Hepatic stellate cell (primary cell): Measurements from ENCODE around the gene TGFB1I1.

ENCODE experiments used
- DNase-seq: peaks from one replicate; pipeline ENCODE4 v3.0.0; 2011; ENCODE audit warnings: low spot score

TGFB1I1 gene

DNA sequence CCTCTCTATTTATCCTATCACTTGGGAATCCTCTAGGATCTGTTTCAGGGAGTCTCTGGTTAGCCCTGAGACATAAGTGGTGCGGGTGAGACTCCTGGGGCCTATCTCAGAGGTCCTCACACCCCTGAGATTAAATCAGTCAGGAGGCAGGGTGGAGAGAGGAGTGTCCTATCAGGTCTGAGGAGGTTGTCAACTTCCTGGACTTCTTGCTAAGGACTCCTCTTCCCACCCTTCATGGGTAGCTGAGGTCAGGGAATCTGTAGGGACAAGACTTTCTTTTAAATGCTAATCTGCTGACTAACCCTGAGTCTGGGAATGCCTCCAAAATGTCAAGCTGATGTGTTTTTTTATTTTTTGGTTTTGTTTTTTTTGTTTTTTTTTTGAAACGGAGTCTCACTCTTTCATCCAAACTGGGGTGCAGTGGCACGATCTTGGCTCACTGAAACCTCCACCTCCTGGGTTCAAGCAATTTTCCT, 19.3 kb upstream of the TGFB1I1 start:
- peak; percentile 87 for DNase-seq

DNA sequence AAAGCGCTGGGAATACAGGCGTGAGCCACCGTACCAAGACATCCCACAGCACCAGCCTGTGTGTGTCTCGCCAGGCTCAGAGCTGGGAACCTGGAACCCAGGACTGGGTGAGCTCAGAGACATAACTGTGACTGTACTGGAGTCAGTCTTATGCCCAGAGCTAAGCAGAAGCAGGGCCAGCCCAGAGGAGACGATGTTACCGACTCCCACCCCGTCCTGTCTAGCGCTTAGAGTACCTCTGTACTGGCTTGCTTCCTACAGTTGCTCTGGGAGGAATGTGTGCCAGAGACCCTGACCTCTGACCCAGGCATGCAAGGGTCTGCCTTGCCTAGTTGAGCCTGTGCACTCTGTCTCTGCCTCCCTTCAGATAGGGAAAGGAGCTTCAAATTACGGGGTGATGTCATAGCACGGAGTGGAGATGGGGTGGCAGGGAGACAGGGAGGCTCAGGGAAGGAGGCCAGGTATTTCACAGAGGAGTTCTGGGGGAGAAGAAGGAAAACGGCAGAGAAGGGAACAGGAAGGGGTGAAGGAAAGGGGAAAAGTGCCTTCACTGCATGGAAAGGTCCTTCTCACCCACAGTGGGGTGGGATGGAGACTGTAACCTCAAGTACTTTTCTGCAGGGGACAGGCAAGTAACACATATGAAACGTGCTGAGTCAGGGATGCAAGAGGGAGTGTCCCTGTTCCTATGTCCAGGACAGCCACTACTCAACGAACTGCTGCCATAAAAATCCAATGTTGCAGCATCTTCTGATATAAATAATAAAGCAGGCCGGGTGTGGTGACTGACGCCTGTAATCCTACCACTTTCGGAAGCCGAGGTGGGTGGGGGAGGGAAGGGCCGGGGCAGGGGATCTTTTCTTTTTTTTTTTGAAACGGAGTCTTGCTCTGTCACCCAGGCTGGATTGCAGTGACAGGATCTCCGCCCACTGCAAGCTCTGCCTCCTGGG, 18.4 kb upstream of the TGFB1I1 start:
- DNase-seq: no peak

DNA sequence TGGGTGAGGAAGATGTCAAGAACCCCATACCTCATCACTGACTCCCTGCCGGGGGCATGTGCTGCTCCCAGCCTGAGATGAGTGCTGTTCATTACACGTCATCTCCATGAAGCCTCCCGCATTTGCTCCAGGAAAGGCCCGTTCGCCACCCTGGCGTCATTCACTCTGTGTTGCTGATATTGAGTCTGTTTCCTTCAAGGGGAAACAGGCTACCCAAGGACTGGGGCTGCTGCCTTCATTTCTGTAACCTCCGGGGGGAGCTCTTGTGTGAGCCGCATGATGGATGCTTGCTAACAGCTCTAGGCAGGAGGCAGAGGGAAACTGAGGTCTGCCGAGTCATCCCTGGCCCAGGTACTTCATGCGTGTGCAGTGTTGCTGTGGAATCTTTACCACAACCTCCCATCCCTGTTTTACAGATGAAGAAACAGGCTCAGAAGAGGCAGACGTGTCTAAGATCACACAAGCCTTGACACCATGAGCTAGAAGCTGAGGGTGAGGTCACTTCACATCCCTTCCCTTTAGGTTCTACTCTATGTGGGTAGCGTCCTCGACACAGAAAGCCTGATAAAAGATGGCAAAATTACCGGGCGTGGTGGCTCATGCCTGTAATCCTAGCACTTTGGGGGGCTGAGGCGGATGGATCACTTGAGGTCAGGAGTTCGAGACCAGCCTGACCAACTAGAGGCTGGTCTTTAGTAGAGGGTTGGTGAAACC, 16.2 kb upstream of the TGFB1I1 start:
- no peak for DNase-seq

DNA sequence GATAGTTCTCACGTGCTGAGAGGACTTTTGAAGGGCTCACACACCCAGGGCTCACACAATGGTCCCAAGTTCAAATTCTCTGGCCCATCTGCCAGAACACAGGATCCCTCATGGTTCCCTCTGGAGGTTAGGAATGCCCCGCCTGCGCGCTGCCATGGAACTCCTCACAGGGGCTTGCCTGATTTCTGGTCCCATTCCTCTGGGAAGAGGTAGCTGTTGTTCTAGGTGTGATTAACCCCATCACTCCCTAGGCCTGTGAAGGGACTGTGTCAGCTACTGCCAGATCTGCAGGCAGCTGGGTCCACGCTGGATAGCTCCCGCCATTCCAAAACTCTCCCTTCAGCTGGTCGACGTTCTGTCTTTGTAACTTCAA, 15.0 kb upstream of the TGFB1I1 start:
- no peak for DNase-seq

DNA sequence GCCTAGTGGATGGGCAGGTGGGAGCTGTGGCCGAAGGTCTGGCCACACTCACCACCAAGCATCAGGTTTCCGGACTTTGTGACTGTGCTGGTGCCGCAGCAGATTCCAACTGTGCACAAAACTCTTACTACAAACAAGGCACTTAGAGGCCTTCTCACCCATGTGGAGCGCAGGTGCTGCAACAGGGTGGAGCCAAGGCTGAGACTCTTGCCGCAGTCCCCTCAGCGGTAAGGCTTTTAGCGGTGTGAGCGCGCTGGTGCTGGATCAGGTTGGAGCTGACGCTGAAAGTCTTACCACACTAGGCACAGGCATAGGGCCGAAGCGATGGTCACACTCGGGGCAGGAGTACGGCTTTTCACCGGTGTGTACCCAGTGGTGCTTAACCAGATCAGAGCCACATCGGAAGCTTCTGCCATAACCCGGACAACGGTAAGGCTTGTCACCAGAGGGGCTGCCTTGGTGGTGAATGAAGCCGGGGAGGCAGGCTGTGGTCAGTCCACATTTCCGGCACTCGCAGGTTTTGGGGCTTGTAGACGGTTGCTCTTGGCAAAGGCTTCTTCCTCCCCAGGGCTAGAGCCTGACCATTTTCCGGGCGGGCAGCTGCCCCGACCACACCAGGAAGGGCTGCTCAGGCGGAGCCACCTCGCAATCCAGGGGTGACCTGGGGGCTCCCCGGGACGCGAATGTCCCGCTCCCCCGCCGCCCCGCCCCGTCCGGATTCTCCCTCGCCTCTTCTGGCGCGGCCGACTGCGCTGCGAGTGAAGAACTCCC, 13.7 kb upstream of the TGFB1I1 start:
- DNase-seq: peak; percentile 69

DNA sequence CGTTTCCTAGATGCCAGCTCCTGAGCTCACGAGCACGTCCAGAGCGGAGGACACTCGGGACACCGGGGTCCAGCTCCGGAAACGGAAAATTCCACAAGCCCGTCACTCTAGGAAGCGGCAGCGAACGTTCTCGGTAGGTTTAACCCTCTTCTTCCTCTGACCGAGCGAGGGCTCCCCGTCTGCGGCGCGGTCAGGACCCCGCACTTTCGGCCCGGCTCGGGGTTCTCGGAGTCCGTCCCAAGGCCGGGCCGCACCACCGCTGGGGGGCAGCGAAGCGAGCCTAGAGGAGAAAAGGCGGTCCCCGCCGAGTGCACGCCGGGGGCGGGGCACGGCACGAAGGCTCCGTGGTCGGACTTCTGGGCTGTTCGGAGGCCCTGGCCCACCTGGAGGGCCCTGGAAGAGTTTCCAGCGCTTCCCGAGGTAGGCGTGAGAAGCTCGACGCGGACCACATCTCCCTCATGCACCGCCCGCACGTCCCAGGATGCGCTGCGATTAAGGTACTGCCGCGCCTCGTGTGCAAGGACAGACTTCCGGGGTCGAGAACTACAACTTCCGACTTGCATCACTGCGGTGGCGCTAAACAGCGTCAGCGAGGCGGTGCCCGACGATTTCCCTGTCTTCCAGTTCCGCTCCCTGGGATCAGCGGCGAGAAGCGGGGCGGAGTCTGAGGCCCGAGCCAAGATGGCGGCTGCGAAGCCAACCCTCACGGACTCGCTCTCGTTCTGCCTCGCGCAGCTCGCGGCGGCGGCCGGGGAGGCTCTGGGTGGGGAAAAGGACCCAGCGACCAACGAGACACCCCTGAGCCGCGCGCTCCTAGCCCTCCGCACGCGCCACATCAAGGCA, 12.9 kb upstream of the TGFB1I1 start, which contains the start of gene ARMC5:
ARMC5 (plus strand) TSS at position 658 of the 843 bp plus-strand sequence; CDS start at position 682, 24 bp downstream.
- peak; percentile 93 for DNase-seq

DNA sequence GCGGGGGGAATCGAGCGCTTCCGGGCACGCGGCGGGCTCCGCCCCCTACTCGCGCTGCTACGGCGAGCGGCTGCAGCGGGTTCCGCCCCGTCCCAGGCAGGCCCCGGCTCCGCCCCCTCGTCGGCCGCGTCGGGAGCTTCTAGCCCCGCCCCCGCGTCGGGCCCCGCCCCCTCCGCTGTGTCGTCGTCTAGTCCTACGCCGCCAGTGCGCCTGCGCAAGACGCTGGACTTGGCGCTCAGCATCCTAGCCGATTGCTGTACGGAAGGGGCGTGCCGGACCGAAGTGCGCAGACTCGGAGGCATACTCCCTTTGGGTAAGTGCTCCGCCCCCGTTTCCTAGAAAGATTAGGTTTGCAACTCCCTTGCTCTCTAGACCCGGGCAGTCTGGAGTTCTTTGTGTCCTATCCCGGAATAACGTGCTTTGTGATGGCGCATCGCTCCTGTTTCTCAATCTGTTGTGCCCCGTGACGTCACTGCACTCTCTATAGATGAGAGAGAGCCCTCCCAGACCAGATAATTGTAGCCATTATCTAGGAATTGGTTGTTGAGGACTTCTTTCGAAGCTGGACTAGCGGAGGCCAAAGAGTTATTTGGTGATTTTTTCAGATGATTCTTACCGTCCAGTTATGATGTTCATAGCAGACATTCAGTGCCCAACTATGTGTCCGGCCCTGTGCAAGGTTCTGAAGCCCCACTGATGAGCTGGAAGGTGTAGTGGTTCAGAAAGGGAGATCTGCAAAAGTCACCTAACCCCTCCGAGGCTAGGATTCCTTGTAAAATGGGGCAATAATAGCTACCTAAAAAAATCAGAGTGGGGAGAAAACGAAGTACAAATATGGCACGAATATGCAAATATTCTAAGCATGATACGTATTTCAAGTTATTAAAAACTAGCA, 12.0 kb upstream of the TGFB1I1 start:
- peak; percentile 97 for DNase-seq

DNA sequence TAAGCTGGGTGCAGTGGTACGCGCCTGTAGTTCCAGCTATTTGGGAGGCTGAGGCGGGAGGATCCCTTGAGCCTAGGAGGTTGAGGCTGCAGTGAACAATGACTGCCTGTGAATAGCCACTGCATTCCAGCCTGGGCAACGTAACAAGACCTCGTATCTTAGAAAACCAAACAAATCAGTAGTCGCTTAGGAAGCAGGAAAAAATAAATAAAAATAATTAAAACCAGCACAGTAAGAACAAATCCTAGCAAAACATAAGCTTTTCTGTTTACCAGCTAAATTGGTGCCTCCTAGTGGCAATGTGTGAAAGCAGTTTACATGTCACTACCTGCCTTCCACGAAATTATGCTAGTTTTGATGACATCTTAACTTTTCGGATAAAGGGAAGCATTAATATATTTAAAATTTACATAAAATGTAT, 11.4 kb upstream of the TGFB1I1 start:
- DNase-seq: no peak

DNA sequence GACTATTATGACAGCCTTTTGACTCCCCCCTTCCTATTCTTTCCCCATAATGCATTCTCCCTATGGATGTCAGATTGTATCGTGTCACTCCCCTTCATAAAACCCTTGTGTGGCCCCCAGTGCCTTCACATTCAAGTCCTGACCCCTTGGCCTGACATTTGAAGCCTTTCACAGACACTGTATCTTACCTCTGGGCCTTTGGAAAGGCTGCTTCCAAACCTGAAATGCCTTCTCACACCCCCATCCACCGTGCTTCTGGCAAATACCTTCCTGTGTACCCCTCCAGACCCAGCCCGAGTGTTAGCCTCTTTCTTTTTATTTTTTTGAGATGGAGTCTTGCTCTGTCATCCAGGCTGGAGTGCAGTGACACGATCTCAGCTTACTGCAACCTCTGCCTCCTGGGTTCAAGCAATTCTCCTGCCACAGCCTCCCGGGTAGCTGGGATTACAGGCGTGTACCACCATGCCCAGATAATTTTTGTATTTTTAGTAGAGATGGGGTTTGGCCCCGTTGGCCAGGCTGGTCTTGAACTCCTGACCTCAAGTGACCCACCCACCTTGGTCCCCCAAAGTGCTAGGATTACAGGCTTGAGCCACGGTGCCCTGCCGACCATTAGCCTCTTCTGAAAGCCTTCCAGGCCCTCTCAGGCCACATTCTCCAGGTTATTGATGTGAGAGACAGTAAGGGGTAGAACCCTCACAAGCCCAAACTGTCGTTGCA, 10.6 kb upstream of the TGFB1I1 start:
- no peak for DNase-seq

DNA sequence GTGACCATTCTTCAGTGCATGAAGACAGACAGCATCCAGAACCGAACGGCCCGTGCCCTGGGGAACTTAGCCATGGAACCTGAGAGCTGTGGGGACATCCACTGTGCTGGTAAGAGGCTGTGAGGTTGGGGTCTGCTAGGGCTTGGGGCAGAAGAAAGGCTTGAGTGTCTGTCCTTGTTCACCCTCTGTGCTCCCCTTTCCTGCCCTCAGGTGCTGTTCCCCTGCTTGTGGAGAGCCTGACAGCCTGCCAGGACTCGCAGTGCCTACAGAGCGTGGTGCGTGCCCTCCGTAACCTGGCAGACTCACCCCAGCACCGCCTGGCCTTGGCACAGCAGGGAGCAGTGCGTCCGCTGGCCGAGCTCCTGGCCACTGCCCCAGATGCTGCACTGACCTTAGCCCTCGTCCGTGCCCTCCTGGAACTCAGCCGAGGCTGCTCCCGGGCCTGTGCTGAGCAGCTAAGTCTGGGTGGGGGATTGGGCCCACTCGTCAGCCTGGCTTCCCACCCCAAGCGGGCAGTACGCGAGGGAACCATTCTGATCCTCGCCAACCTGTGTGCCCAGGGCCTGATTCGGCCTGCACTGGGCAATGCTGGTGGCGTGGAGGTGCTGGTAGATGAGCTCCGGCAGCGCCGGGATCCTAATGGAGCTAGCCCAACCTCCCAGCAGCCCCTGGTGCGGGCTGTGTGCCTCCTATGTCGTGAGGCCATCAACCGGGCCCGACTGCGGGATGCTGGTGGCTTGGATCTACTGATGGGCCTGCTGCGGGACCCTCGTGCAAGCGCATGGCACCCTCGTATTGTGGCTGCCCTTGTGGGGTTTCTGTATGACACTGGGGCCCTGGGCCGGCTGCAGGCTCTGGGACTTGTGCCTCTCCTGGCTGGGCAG, 9.8 kb upstream of the TGFB1I1 start:
- DNase-seq: no peak

DNA sequence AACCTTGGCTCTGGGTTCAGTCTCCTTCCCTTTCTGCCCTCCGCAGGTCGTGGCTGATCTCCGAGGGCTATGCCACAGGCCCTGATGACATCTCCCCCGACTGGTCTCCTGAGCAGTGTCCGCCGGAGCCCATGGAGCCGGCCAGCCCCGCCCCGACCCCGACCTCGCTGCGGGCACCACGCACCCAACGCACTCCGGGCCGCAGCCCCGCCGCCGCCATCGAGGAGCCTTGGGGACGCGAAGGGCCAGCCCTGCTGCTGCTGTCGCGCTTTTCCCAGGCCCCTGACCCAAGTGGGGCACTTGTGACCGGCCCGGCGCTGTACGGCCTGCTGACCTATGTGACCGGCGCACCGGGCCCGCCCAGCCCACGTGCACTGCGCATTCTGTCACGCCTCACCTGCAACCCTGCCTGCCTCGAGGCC, 7.6 kb upstream of the TGFB1I1 start:
- DNase-seq: no peak

DNA sequence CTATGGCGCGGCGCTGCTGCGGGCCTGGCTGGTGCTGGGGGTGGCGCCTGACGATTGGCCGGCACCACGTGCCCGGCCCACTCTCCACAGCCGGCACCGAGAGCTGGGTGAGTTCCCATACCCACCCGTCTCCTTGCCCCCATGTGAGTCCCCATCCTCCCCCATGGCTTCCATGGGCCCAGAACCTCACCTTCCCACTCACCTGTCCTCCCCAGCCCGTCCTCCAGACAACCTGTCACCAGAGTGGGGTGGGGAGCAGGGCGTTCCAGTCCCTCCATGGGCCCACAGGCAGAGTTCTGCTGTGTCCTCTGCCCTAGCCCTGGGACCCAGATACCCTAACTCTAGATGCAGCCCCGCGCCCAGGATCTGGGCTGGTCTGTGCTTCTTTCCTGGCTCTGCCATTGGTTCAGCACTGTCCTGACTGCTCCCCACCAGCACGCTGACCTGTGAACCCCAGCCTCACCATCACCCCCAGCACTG, 7.1 kb upstream of the TGFB1I1 start:
- DNase-seq: no peak

DNA sequence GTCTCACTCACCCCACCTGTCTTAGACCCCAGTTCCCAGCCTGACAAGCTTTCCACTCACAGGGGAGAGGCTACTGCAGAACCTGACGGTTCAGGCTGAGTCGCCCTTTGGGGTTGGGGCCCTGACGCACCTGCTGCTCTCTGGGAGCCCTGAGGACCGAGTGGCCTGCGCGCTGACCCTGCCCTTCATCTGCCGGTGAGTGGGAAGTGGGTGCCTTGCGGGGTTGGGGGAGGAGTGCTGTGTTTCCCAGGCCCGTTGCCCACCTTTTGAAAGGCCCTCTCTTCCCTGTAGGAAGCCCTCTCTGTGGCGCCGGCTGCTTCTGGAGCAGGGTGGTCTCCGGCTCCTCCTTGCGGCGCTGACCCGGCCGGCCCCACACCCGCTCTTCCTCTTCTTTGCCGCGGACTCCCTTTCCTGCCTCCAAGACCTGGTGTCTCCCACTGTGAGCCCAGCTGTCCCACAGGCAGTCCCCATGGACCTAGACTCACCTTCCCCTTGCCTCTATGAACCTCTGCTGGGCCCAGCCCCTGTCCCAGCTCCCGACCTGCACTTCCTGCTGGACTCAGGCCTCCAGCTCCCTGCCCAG, 6.1 kb upstream of the TGFB1I1 start:
- DNase-seq: no peak

DNA sequence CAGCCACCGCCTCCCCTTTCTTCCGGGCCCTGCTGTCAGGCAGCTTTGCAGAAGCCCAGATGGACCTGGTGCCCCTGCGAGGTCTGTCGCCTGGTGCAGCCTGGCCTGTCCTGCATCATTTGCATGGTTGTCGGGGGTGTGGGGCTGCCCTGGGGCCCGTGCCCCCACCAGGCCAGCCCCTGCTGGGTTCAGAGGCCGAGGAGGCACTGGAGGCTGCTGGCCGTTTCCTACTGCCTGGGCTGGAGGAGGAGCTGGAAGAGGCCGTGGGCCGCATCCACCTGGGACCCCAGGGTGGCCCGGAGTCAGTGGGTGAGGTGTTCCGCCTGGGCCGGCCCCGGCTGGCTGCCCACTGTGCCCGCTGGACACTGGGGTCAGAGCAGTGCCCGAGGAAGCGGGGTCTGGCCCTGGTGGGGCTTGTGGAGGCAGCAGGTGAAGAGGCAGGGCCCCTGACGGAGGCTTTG, 5.5 kb upstream of the TGFB1I1 start:
- no peak for DNase-seq

DNA sequence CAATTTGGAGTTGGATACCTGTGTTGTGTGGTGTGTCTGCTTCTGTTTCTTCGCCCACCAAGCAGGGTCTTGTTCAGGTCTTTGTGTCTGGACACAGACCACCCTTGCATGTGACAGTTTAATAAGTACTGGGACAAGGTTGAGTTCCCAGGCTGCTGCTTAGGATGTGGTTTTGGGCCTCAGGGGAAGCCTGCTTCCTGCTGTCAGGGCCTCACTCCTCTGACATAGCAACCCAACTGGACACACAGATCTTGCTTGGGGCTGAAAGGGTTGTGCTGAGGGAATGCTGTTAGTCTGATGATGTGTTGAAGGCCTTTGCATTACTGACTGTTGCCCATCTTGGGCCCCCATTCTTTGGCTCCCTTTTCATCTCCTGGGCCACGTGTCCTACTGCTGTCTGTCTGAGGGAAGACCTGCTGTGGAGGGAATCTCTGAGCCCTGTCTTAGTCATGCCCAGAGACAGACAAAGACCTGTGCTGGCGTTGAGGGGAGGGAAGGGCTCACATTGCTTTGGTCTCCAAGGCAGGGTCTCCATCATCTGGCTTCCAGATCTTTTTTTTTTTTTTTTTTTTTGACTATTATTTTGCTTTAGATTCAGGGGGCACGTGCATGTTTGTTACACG, 4.7 kb upstream of the TGFB1I1 start:
- DNase-seq: no peak

DNA sequence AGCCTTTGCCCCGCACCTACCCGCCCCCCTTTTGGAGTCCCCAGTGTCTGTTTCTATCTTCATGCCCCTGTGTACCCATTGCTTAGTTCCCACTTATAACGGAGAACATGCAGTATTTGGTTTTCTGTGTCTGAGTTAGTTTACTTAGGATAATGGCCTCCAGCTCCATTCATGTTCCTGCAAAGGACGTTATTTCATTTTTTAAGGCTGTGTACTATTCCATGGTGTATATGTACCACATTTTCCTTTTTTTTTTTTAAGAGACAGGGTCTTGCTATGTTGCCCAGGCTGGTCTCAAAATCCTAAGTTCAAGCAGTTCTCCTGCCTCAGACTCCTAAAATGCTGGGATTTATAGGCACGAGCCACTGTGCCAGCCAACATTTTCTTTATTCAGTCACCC, 4.1 kb upstream of the TGFB1I1 start:
- no peak for DNase-seq

DNA sequence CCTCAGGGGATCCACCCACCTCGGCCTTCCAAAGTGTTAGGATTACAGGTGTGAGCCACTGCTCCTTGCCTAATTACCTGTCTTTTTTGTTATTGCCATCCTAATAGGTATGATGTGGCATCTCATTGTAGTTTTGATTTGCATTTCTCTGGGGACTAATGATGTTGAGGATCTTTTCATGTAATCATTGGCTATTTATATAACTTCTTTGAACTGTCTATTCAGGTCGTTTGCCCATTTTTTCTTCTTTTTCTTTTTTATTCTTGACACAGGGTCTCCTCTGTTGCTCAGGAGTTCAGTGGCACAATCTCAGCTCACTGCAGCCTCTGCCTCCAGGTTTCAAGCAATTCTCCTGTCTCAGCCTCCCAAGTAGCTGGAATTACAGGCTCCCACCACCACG, 1.3 kb upstream of the TGFB1I1 start:
- no peak for DNase-seq
